Glutamatergic neuron (in vitro differentiated cells): ENCODE data around the gene PTPDC1. TPM values are rescaled to one million over a fixed set of nuclear protein-coding genes. Genes with fewer than 3 reads are reported as not detected.
A peak's percentile ranks its signal among the peaks of the same experiment; 100 is the strongest.

Experiments used
- DNase-seq: peaks from one replicate; pipeline ENCODE4 v3.0.0; 2022
- H3K27ac Mint-ChIP-seq: one replicate; pipeline ENCODE4 v1.8.0; 2020; ENCODE audit warnings: mild to moderate bottlenecking, mixed read lengths, inconsistent platforms; ENCODE audit not compliant: unreplicated experiment
- H3K27me3 Mint-ChIP-seq: one replicate; pipeline ENCODE4 v1.8.0; 2020; ENCODE audit warnings: mild to moderate bottlenecking, moderate library complexity, mixed read lengths, inconsistent platforms; ENCODE audit not compliant: unreplicated experiment
- H3K36me3 Mint-ChIP-seq: one replicate; pipeline ENCODE4 v1.8.0; 2020; ENCODE audit warnings: mild to moderate bottlenecking, mixed read lengths, inconsistent platforms; ENCODE audit not compliant: unreplicated experiment
- H3K4me1 Mint-ChIP-seq: one replicate; pipeline ENCODE4 v1.8.0; 2020; ENCODE audit warnings: mild to moderate bottlenecking, low read depth, mixed read lengths, inconsistent platforms; ENCODE audit not compliant: unreplicated experiment
- H3K4me3 Mint-ChIP-seq: one replicate; pipeline ENCODE4 v1.8.0; 2020; ENCODE audit warnings: mild to moderate bottlenecking, mixed read lengths, inconsistent platforms; ENCODE audit not compliant: unreplicated experiment
- H3K9me3 Mint-ChIP-seq: one replicate; pipeline ENCODE4 v1.8.0; 2020; ENCODE audit warnings: mild to moderate bottlenecking, moderate library complexity, mixed read lengths, inconsistent platforms; ENCODE audit not compliant: unreplicated experiment
- total RNA-seq: library from RNA; stranded (reverse); fragmentation: NEBNext Ultra II Directional; extraction: Animal tissue kit (Norgen Biotek cat#: 25700); gene quantifications from one replicate; pipeline ENCODE4 v1.2.1, GENCODE V29; 2021; ENCODE audit not compliant: unreplicated experiment
- TF ChIP-seq, protein P1 (sequence below): fragments of 200-600 bp; sonication (generic); IDR thresholded peaks from one replicate; pipeline ENCODE4 v1.5.0; 2021; ENCODE audit not compliant: partially characterized antibody, unreplicated experiment

Gene PTPDC1
- total RNA-seq, 1 donor from 2014 or later, result 9.7 TPM

DNA sequence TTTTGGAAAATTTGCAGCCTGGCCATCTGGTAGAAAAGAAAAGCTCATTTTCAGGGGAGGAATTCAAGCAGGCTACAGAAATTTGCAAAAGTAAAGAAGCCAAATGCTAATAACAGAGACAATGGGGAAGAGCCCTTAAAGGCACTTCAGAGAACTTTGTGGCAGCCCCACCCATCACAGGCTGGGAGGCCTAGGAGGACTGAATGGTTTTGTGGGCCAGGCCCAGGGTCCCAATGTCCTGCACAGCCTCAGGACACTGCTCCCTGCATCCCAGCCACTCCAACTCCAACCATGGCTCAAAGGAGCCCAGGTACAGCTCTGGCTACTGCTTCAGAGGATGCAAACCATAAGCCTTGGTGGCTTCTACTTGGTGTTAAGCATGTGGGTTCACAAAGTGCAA, 44.3 kb downstream of the PTPDC1 start:
- H3K9me3 Mint-ChIP-seq, result peaks cover 5% of the 10 kb centered on the region
- TF ChIP-seq, protein P1, sequence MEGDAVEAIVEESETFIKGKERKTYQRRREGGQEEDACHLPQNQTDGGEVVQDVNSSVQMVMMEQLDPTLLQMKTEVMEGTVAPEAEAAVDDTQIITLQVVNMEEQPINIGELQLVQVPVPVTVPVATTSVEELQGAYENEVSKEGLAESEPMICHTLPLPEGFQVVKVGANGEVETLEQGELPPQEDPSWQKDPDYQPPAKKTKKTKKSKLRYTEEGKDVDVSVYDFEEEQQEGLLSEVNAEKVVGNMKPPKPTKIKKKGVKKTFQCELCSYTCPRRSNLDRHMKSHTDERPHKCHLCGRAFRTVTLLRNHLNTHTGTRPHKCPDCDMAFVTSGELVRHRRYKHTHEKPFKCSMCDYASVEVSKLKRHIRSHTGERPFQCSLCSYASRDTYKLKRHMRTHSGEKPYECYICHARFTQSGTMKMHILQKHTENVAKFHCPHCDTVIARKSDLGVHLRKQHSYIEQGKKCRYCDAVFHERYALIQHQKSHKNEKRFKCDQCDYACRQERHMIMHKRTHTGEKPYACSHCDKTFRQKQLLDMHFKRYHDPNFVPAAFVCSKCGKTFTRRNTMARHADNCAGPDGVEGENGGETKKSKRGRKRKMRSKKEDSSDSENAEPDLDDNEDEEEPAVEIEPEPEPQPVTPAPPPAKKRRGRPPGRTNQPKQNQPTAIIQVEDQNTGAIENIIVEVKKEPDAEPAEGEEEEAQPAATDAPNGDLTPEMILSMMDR, result no peak
- no peak for DNase-seq

DNA sequence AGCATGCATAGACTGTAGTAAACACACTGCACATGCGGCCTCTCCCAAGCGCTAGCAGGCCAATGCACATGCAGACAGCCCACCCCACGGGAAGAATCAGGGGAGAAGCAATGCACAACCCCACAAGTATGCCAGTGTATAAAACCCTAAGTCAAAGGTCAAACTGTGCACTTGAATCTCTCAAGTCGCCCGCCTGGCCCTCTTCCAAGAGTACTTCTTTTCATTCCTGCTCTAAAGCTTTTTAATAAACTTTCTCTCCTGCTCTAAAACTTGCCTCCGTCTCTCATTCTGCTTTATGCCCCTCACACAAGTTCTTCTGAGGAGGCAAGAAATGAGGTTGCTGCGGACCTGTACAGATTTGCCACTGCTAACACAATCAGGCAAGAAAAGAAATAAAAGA, 50.4 kb downstream of the PTPDC1 start:
- no peak for DNase-seq
- TF ChIP-seq, protein P1, result no peak
- no peak overlapping the region for H3K27ac Mint-ChIP-seq

More for the DNA sequence above, 44.3 kb downstream of the PTPDC1 start:
- no peaks in the 10 kb centered on the region for H3K27me3 Mint-ChIP-seq
- no peaks in the 10 kb centered on the region for H3K4me1 Mint-ChIP-seq
- no peak overlapping the region for H3K4me3 Mint-ChIP-seq
- peaks cover 26% of the 10 kb centered on the region for H3K36me3 Mint-ChIP-seq
- no peak overlapping the region for H3K27ac Mint-ChIP-seq

DNA sequence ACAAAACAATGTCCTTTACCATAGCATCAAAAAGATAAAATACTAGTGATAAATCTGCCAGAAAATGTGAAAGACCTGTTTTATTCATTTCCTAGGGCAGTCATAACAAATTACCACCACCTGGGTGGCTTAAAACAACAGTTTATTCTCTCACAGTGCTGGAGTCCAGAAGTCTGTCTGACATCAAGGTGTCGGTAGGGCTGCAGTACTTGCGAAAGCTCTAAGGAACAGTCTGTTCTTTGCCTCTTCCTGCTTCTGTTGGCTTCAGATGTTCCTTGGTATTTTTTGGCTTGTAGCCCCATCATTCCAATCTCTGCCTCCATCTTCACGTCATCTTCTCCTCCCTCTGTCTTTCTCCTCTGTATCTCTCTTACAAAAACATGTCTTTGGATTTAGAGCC, 51.0 kb downstream of the PTPDC1 start:
- no peaks in the 10 kb centered on the region for H3K27me3 Mint-ChIP-seq
- no peak overlapping the region for H3K4me3 Mint-ChIP-seq
- H3K4me1 Mint-ChIP-seq, result peaks cover 10% of the 10 kb centered on the region
- TF ChIP-seq, protein P1, result no peak
- no peaks in the 10 kb centered on the region for H3K9me3 Mint-ChIP-seq
- no peak overlapping the region for H3K27ac Mint-ChIP-seq
- H3K36me3 Mint-ChIP-seq, result no peaks in the 10 kb centered on the region
- no peak for DNase-seq

More for the DNA sequence above, 50.4 kb downstream of the PTPDC1 start:
- Mint-ChIP-seq H3K36me3 (no peaks in the 10 kb centered on the region), H3K4me1 (peaks cover 4% of the 10 kb centered on the region), H3K4me3 (no peak overlapping the region), H3K27me3 (no peaks in the 10 kb centered on the region), H3K9me3 (no peaks in the 10 kb centered on the region)

DNA sequence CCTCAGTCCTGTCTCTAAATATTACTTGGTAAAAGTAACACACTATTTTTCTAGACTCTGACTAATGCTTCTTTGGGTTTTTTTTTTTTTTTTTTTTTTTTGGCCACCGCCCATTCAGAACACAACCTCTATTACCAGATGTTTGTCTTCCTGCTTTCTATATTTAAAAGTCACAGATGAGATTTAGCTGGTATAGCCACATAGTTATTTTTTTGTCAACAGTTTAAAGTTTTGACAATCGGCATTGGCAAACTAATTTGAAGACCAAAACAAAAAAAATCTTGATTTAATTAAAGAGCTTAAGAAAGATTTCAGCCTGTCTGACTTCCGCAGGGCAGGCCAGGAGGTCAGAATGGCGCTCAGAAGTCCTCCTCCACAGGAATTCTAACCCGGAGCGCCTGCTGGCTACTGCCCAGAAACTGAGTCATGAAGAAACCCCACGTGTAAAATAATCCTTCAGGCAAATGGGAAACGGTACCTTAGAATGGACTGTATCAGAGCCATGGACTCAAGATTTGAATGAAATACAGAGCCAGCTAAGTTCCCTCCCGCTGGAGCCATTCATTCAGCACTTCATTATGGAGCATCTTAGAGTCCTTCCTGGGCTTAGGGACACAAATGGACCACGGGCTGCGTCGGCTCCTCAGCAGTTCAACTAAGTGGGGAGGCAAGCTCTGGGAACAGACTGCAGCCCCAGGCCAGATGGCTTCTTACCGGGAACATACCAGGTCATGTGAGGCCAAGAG, 55.6 kb downstream of the PTPDC1 start:
- Mint-ChIP-seq H3K36me3 (no peaks in the 10 kb centered on the region), H3K4me3 (peak overlapping the region; percentile 48), H3K27ac (peak overlapping the region; percentile 67), H3K27me3 (no peaks in the 10 kb centered on the region), H3K9me3 (peaks cover 8% of the 10 kb centered on the region), H3K4me1 (peaks cover 22% of the 10 kb centered on the region)
- TF ChIP-seq, protein P1, result no peak
- peak; percentile 40 for DNase-seq

DNA sequence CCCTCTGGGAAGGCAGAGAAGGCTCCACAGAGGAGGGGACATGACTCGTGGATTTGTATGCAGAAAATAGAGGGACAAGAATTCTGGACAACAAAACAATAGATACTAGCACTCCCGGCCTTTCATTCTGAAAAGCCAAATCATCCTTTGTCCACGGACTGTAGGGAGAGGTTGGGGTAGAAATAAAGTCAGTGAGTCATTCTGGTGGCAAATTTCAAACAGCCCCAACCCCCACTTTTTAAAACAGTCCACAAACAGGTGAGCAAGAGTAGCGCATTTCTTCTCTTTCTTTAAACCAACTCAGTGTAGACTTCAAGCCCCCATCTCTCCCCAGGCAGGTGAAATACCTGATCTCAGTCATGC, 56.1 kb downstream of the PTPDC1 start:
- Mint-ChIP-seq H3K9me3 (peaks cover 8% of the 10 kb centered on the region), H3K27ac (peak overlapping the region; percentile 67), H3K4me1 (peaks cover 22% of the 10 kb centered on the region), H3K4me3 (peak overlapping the region; percentile 35), H3K36me3 (no peaks in the 10 kb centered on the region), H3K27me3 (no peaks in the 10 kb centered on the region)
- no peak for DNase-seq
- TF ChIP-seq, protein P1, result no peak
